Kidney glomerular epithelial cell (primary cell): ENCODE data around the gene SCUBE1.
"Not testable (repeated sequence)": the region's sequence is repeated elsewhere in the genome, so short reads cannot be mapped to it uniquely, and the experiment has no call there.

Source experiments
- DNase-seq: peaks from one replicate; lab custom pipeline; 2025; lab: John Stamatoyannopoulos, UW

SCUBE1 gene

GRCh38 chr22:43356881-43357280, 13.7 kb upstream of the SCUBE1 start:
- no peak for DNase-seq

DNA sequence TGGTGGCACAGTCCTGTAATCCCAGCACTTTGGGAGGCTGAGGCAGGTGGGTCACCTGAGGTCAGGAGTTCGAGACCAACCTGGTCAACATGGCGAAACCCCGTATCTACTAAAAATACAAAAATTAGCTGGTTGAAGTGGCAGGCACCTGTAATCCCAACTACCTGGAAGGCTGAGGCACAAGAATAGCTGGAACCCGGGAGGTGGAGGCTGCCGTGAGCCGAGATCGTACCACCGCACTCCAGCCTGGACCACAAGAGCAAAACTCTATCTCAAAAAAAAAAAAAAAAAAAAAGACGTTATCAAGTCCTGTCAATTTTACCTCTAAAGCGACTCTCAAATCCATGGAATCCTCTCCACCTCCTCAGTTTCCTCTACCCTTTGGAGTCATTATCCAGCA, 12.5 kb upstream of the SCUBE1 start:
- not testable (repeated sequence) for DNase-seq

GRCh38 chr22:43351966-43352345, 8.8 kb upstream of the SCUBE1 start:
- DNase-seq, result no peak

DNA sequence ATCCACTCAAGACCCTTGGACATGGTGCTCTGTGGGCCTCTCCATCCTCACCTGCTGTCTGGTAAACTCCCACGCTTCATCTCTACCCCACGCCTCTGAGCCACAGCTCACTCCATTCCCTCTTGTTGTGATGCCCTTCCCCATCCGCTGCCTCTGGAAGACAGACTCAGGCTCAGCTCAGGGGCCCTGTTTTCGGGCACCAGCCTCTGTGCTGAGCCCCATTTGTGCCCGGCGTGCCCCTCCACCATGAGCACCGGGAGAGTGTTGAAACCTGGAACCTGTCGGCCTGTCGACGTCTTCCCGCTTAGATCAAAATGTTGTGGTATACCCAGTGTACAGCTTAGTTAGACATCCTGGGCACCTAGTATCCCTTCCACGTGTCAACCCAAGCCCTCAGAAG, 6.5 kb upstream of the SCUBE1 start:
- DNase-seq, result no peak

DNA sequence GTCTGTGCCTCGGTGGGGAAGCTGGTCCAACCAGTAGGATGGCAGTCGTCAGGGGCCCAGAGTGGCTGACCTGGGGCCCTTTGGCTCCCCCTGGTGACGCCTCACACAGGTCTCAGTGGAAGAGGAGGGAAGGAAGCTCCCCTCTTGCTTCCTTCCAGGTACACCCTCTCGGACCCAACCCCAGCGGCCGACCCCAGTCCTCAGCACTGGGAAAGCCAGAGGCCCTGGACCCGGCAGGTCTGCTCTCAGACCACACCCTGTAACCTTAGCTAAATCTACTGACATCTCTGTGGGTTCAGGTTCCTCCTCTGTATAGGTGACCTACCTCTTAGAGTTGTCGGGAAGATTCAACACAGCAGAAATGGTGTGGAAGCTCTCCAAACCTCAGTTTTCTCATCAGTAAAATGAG, 3.4 kb upstream of the SCUBE1 start:
- peak; percentile 0 for DNase-seq

- no peak for DNase-seq
Measured at GRCh38 chr22:43345761-43346301, 2.7 kb upstream of the SCUBE1 start.

DNA sequence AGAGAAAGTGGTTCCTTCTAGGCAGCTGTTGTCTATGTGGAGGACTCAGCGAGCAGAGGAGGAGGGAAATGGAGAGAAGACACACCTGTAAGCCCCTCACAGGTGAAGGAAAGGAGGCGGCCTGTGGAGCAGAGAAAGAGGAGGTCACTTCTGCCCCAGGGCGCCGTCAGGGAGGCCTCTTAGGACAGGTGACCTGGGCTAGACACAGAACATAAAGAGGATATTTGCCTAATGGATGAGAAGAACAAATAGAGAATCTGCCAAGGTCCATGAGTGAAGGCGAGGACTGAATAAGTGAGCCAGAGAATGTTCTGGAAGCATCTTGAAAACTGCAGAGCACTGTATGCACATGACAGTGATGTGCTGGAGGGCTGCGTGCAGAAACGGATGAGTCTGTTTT, 2.2 kb upstream of the SCUBE1 start:
- no peak for DNase-seq

- DNase-seq, result no peak
Measured at GRCh38 chr22:43344520-43344787, 1.3 kb upstream of the SCUBE1 start.

DNA sequence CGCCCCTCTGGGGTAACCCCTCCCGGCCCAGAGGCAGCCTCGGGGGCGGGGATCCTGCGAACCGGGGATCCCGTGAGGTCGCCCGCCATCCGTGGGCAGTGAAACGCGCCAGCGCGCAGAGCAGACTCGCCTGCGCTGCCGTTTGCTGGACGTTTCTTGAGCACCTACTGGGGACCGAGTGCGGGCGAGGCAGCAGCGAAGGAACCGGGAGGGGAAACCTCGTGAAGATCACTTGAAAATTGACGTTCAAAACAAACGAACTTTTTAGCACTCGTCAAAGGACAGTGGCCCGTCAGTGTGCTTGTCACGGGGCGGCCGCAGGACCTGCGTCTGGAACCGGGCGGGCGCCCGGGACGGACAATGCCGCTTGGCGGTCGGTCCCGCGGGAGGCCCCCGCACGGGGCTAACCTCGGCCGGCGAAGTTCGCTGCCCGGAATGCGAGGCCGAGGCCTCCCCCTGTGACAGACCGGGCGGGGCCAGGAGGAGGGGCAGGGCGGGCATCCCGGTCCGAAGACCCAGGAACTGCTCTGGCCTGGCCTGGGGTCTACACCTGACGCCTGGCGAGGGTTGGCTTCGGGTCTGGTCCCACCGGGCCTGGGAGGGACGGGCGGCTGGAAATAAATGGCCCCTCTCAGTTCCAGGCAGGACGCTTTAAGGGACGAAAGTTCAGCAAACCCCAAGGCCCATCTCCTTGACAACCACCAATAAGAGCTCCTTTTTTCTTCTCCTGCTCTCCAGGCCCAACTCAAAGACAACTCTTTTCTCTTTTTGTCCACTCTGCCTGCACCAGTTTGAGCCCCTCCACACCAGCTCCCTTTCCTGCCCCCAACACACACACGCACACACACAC, 723 bp upstream of the SCUBE1 start:
- DNase-seq, result no peak

GRCh38 chr22:43342347-43343261, 568 bp downstream of the SCUBE1 start:
- DNase-seq, result no peak

DNA sequence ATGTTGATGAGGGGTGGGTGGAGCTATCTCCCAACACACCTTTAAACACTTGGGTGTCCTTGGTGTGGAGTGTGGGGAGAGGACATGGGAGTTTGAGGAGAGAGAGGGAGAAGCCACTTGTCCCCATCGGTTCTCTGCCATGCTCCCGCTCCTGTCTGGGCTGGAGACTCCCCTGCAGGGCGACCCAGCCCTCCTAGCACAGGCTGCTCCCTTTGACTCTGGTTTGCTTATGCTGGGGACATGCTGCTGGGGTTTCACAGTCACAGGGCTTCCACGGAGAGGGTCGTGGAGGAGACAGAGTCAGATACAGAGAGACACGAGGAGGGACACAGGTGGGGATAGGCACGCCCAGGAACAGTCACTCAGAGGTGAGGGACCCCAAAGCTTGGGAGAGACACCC, 1.6 kb downstream of the SCUBE1 start:
- no peak for DNase-seq

- DNase-seq, result no peak
Measured at GRCh38 chr22:43338766-43339345, 4.3 kb downstream of the SCUBE1 start.

DNA sequence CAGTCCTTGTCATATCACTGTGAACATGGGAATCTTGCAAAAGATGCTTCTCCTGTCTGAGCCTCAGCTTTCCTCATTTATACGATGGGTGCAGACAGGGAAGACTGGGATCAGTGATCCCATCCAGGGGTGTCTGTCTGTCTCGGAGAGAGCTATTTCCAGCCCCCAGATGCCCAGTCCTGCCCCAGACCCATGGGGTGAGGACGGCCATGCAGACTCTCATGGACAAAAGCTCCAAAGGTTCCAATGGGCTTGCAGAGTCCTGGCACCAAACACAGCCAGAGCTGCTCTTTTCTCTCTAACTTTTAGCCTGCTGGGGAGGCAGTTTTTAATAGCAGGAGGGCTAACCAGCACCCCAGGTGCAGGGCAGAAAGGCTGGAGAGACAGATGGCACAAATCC, 5.2 kb downstream of the SCUBE1 start:
- no peak for DNase-seq

DNA sequence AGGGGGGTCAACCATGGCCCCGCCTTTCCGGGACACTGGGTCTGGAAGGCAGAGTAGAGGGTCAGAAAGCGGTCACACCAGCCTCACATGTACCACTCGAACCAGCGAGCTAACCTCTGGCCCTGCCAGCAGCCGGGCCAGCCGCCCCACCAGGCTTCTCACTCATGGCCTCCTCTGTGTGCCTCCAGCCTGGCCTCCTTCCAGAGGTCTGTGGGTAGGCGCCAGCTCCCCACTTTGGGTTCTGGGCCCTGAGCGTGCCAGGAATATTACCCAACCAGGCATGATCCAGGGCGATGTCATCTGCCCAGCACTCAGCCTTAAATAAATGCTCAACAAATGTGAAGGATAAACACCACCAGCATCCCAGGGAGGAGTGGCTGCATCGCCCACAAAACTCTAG, 5.8 kb downstream of the SCUBE1 start:
- no peak for DNase-seq

DNA sequence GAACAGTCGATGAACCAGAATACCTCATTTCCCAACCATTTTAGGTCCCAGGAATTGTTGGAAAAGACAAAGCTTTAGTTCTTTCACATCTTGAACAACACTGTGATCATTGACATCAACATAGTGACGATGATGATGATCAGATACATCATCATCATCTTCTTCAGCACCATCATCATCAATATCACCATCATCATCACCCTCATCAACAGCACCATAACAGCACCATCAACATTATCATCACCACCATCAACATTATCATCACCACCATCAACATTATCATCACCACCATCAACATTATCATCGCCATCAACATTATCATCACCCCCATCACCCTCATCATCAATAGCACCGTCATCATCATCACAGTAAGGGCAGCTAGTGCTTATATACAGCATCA, 8.8 kb downstream of the SCUBE1 start:
- DNase-seq, result no peak

DNA sequence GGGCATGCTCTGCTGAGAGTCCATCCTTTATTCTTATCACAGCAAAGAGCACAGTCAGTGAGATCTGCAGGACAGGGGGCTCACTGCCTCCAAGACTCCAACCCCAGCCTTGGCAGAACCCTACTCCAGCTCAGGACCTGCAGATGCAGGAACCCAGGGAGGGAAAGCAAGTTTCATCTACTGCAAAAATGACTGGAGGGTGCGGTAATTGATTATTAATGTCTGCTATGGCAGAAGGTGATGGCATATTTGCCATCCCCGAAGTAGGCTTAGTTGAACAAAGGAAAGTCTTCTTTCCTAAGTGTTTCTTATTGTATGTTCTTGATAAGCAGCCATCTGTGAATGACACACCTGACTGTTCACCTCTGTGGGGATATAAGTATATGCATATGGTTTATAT, 9.2 kb downstream of the SCUBE1 start:
- DNase-seq, result no peak

- no peak for DNase-seq
Measured at GRCh38 chr22:43333156-43333555, 10.0 kb downstream of the SCUBE1 start.

DNA sequence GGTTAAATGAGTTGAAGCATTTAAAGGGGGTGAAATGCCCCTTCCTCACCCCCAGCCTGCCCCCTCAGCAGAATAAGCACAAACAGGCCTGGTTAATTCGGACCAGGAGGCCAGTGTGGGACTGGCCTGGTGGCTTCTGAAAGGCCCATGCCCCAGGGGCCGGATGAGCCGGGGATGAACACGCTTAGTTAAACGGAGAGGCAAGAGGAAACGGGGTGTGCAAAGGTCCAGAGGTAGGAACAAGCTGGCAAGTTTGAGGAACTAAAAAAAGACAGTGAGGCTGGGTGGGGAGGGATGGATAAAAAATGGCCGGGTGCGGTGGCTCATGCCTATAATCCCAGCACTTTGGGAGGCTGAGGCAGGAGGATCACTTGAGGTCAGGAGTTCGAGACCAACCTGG, 11.5 kb downstream of the SCUBE1 start:
- no peak for DNase-seq

DNA sequence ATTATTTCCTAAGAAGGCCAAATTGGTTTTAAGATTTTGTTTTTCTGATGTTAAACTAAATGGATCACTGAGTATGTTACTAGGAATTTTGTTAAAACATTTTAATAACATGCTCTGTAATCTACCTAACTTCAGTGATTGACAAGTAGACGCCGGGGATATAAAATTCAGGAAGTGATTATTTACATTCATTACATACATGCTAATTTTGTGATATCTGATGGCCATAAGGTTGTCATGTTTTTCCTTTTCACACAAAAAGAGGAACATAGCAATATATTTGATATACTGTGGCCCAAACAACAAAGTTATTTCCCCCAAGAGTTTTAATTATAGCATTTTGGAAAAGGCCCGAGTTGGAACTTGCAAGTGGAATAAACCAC, 12.1 kb downstream of the SCUBE1 start:
- DNase-seq, result no peak

DNA sequence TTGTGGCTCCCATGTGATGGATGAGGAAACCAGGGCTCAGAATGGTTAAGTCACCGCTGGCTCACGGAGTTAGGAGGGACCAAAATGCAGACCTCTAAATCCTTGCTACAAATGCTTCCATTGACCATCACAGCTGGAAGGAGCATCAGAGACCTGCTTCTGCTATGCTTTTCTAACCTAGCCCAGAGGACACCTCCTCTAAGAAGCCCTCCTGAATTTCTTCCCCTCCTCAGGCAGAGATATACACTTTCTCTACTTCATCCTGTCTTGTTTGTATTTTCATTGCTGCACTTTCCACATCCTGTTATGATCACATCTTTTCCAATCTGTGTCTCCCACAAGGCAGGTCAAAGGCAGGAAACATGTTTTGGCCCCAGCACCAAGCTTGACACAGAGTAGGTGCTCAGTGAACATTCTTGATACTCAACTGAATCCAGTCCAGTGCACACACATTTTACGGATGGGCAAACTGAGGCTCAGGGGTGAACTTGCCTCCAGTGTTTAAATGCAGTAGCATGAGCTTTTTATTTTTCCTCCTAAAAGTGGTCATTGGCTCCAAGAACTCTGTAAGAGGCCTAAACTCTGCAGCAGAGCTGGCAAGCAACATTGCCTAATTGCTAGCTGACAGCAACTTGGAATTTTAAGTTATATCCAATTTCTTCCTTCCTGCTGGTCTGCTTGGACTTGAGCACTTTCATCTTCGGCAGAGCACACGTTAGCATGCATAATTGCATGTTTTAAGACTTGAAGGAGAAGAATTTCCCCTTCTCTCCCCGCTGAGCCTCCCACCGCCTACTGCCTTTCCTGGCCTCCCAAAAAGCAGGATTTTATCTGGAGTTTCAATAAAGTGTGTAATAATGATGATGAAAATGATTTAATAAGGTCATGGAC, 12.7 kb downstream of the SCUBE1 start:
- DNase-seq, result no peak

GRCh38 chr22:43329061-43329460, 14.1 kb downstream of the SCUBE1 start:
- no peak for DNase-seq

DNA sequence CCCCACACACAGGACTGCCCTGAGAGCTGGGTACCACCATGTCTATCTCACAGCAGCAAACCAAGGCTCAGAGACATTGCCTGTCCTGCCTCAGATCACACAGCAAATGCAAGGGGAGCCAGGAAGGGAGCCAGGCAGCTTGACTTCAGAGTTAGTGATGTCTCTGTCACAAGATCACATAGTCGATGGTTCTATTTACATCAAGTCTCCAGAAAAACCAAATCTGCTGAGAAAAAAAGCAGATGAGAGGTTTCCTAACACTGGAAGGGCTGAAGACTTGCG, 16.1 kb downstream of the SCUBE1 start:
- DNase-seq, result no peak
